HAP-1 (cell line): ENCODE results near the gene TFF2.

Source experiments
- DNase-seq, 2 experiments: peaks; one replicate each; pipeline ENCODE4 v3.0.0-alpha.2; 2016 to 2020; ENCODE audit warnings: low spot score in 2 of 2
- H3K27me3 ChIP-seq: fragments of 250-450 bp; sonication (Bioruptor Pico); 2 replicates; pipeline ENCODE4 v1.5.1; 2020; ENCODE audit warnings: low read depth, mild to moderate bottlenecking, moderate library complexity
- H3K36me3 ChIP-seq: fragments of 250-450 bp; sonication (Bioruptor Pico); replicated peaks from 2 replicates; pipeline ENCODE4 v1.5.1; 2020; ENCODE audit warnings: mild to moderate bottlenecking
- H3K4me1 ChIP-seq: fragments of 250-450 bp; sonication (Bioruptor Pico); 2 replicates; pipeline ENCODE4 v1.5.1; 2020; ENCODE audit warnings: mild to moderate bottlenecking
- H3K4me3 ChIP-seq: fragments of 250-450 bp; sonication (Bioruptor Pico); 2 replicates; pipeline ENCODE4 v1.5.1; 2020; ENCODE audit warnings: mild to moderate bottlenecking, moderate library complexity
- H3K9me3 ChIP-seq: fragments of 250-450 bp; sonication (Bioruptor Pico); 2 replicates; pipeline ENCODE4 v1.5.1; 2020; ENCODE audit warnings: mild to moderate bottlenecking, moderate library complexity
- in situ Hi-C: fragments of 300-500 bp; cut with MboI; formaldehyde crosslinking; loops from 3 replicates; pipeline ENCODE4 v1.14.3; 2020; ENCODE audit warnings: low sequenced_read_pairs, inconsistent platforms, mixed read lengths

TFF2 gene

GRCh38 chr21:42319851-42320572 is 30.8 kb downstream of the TFF2 start:
- H3K36me3 ChIP-seq = no peaks in the 10 kb centered on the region
- H3K4me3 ChIP-seq = no peak overlapping the region
- DNase-seq = no peak
- no peaks in the 10 kb centered on the region for H3K27me3 ChIP-seq
- in situ Hi-C loops = no loop called here
- H3K4me1 ChIP-seq = no peaks in the 10 kb centered on the region
- no peaks in the 10 kb centered on the region for H3K9me3 ChIP-seq

- no peaks in the 10 kb centered on the region for H3K9me3 ChIP-seq
- DNase-seq = no peak
- in situ Hi-C loops = no loop called here
- no peaks in the 10 kb centered on the region for H3K36me3 ChIP-seq
- no peaks in the 10 kb centered on the region for H3K27me3 ChIP-seq
- H3K4me1 ChIP-seq = no peaks in the 10 kb centered on the region
- H3K4me3 ChIP-seq = no peak overlapping the region
These were observed 31.4 kb downstream of the TFF2 start for GRCh38 chr21:42319376-42319775.

GRCh38 chr21:42317826-42318746 is 32.7 kb downstream of the TFF2 start:
- in situ Hi-C loops = no loop called here
- Histone ChIP-seq H3K9me3 (no peaks in the 10 kb centered on the region), H3K27me3 (no peaks in the 10 kb centered on the region), H3K36me3 (no peaks in the 10 kb centered on the region), H3K4me3 (no peak overlapping the region), H3K4me1 (no peaks in the 10 kb centered on the region)
- no peak for DNase-seq

DNA sequence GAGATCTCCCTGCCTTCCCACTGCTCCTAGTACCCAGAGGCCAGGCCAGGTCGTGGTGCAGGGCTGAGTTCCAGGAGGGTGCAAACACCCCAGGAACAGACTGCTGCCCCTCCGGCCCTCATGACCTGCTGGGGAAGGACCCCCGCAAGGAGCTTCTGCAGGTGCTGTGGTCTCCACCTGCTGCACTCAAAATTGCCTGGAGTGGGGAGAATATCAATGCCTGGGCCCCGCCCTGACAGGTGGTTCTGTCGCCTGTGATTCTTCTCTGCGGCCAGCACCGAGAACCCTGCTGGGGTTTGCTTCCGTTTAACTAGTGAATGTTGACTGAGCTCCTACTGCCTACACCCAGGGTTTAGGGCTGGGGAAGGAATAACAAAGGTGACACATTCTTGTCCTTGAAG is 33.5 kb downstream of the TFF2 start:
- Histone ChIP-seq H3K36me3 (no peaks in the 10 kb centered on the region), H3K9me3 (no peaks in the 10 kb centered on the region), H3K27me3 (no peaks in the 10 kb centered on the region), H3K4me3 (no peak overlapping the region), H3K4me1 (no peaks in the 10 kb centered on the region)
- DNase-seq = no peak
- in situ Hi-C loops = no loop called here

DNA sequence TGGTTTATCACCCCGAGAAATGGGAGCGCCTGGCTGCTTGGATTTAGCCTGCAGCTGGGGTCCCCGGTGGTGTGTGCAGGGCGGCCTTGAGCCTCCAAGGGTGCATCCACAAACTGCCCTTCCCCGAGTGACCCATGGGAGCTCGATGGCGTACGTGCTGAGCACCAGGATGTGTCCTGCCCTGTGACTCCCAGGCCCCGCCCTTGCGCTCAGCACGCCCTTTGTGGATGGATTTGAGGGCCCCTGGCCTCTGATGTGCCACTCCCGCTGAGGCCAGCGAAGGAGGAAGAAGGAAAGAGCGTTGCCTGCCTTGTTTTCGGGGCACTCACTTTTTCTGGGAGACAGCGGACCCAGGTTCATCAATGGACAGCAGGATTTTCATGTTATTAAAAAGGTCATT is 33.9 kb downstream of the TFF2 start:
- no peaks in the 10 kb centered on the region for H3K4me1 ChIP-seq
- H3K4me3 ChIP-seq = no peak overlapping the region
- H3K36me3 ChIP-seq = no peaks in the 10 kb centered on the region
- H3K9me3 ChIP-seq = no peaks in the 10 kb centered on the region
- H3K27me3 ChIP-seq = no peaks in the 10 kb centered on the region
- DNase-seq = no peak
- in situ Hi-C loops = no loop called here

- H3K36me3 ChIP-seq = no peaks in the 10 kb centered on the region
- no peaks in the 10 kb centered on the region for H3K4me1 ChIP-seq
- H3K9me3 ChIP-seq = no peaks in the 10 kb centered on the region
- in situ Hi-C loops = no loop called here
- no peak within 1 kb of the TSS for H3K4me3 ChIP-seq
- no peaks in the 10 kb centered on the region for H3K27me3 ChIP-seq
- DNase-seq = no peak
These were observed 35.4 kb downstream of the TFF2 start, which contains the start of gene TFF3 for GRCh38 chr21:42315296-42315891. TSS of gene TFF3 (minus strand) at chr21:42315409. CDS start at chr21:42315374, 35 bp downstream.

GRCh38 chr21:42314616-42315295 is 36.0 kb downstream of the TFF2 start:
- no peaks in the 10 kb centered on the region for H3K27me3 ChIP-seq
- no peak overlapping the region for H3K4me3 ChIP-seq
- H3K4me1 ChIP-seq = no peaks in the 10 kb centered on the region
- DNase-seq = no peak
- H3K36me3 ChIP-seq = no peaks in the 10 kb centered on the region
- in situ Hi-C loops = no loop called here
- no peaks in the 10 kb centered on the region for H3K9me3 ChIP-seq

- Histone ChIP-seq H3K4me3 (no peak overlapping the region), H3K27me3 (no peaks in the 10 kb centered on the region), H3K36me3 (no peaks in the 10 kb centered on the region), H3K9me3 (no peaks in the 10 kb centered on the region), H3K4me1 (no peaks in the 10 kb centered on the region)
- in situ Hi-C loops = no loop called here
- DNase-seq = no peak
These were observed 37.3 kb downstream of the TFF2 start for GRCh38 chr21:42313501-42313969.

GRCh38 chr21:42312626-42313104 is 38.1 kb downstream of the TFF2 start:
- Histone ChIP-seq H3K9me3 (no peaks in the 10 kb centered on the region), H3K27me3 (no peaks in the 10 kb centered on the region; the same call in 1 of the 2 replicates), H3K36me3 (no peaks in the 10 kb centered on the region), H3K4me1 (no peaks in the 10 kb centered on the region), H3K4me3 (no peak overlapping the region)
- DNase-seq = no peak
- in situ Hi-C loops = no loop called here

GRCh38 chr21:42311816-42312625 is 38.8 kb downstream of the TFF2 start:
- no peak for DNase-seq
- Histone ChIP-seq H3K9me3 (no peaks in the 10 kb centered on the region), H3K36me3 (no peaks in the 10 kb centered on the region), H3K4me3 (no peak overlapping the region), H3K27me3 (no peaks in the 10 kb centered on the region; the same call in 1 of the 2 replicates), H3K4me1 (no peaks in the 10 kb centered on the region)
- in situ Hi-C loops = no loop called here

DNA sequence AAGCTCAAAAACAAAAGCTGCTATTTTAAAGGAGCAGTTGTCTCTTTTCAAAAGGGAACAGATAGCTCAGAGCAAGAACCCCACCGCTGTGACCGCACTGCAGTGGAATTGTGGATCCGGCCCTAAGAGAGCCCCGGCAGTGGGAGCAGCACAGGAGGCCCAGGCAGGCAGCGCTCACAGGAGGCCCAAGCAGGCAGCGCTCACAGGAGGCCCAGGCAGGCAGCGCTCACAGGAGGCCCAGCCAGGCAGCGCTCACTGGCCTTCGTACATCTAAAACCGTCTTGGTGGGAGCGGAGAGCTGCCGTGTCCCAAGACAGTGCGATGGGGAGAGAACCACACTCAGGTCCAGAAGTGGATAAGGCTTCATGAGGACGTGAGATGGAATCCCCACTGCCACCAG is 39.6 kb downstream of the TFF2 start:
- Histone ChIP-seq H3K4me3 (no peak overlapping the region), H3K36me3 (no peaks in the 10 kb centered on the region), H3K4me1 (no peaks in the 10 kb centered on the region), H3K9me3 (no peaks in the 10 kb centered on the region), H3K27me3 (no peaks in the 10 kb centered on the region; the same call in 1 of the 2 replicates)
- in situ Hi-C loops = no loop called here
- DNase-seq = no peak

GRCh38 chr21:42310411-42311001 is 40.3 kb downstream of the TFF2 start:
- Histone ChIP-seq H3K4me3 (no peak overlapping the region), H3K9me3 (no peaks in the 10 kb centered on the region), H3K36me3 (no peaks in the 10 kb centered on the region), H3K4me1 (no peaks in the 10 kb centered on the region), H3K27me3 (no peaks in the 10 kb centered on the region; the same call in 1 of the 2 replicates)
- in situ Hi-C loops = no loop called here
- no peak for DNase-seq
